HCT116 (cell line): ENCODE measurements around the gene CACNA1E. TPM values are rescaled to one million over a fixed set of nuclear protein-coding genes. Genes with fewer than 3 reads are reported as not detected.

Experiments used
- ATAC-seq: fragments of 200-7000 bp; cut with Tn5 transposase; 2 replicates; pipeline ENCODE4 v1.9.1; 2020; ENCODE audit warnings: mild to moderate bottlenecking, moderate library complexity
- BruUV-seq: library from RNA; stranded (reverse); fragments of 400-500 nt; replicated peaks from 2 replicates; lab custom pipeline; 2021; lab: Mats Ljungman, UMichigan
- CTCF ChIA-PET: fragments of 300-600 bp; sonication (Branson Sonifier 250); formaldehyde crosslinking; loops from one replicate; lab custom pipeline; 2021; ENCODE audit warnings: antibody characterized with exemption; lab: Charles Lee
- POLR2A ChIA-PET: fragments of 300-600, 350-600 bp; sonication (Branson Sonifier 250); formaldehyde crosslinking; loops from one replicate; lab custom pipeline; 2021; ENCODE audit warnings: antibody characterized with exemption; lab: Charles Lee
- RAD21 ChIA-PET, 2 experiments: fragments of 300-600 bp; sonication (Branson Sonifier 250); formaldehyde crosslinking; loops; one replicate each; lab custom pipeline; 2023; ENCODE audit warnings: low total read pairs in 2 of 2; ENCODE audit not compliant: uncharacterized antibody in 2 of 2, unreplicated experiment in 2 of 2, low non-redundant PET in 1 of 2; lab: Charles Lee
- DNase-seq: peaks from one replicate; pipeline ENCODE4 v3.0.0-alpha.2; 2010; ENCODE audit warnings: low read depth, low spot score
- H2AFZ ChIP-seq: fragments of 200-600 bp; shearing (Covaris generic), sonication (generic); 2 replicates; pipeline ENCODE4 v1.6.1; 2017; ENCODE audit warnings: low read depth, mixed run types, mixed read lengths, antibody characterized with exemption, low read length; ENCODE audit not compliant: poor library complexity, severe bottlenecking
- H3K27ac ChIP-seq: 2 replicates; pipeline ENCODE4 v1.5.1; 2012; ENCODE audit warnings: low read depth, low read length
- H3K27me3 ChIP-seq: fragments of 200-600 bp; sonication (generic); 2 replicates; pipeline ENCODE4 v1.6.1; 2016; ENCODE audit warnings: mixed run types, low read length, mixed read lengths; ENCODE audit not compliant: insufficient read depth
- H3K36me3 ChIP-seq, 2 experiments: fragments of 200-500 bp in 1 of 2; fragments of 200-600 bp in 1 of 2; sonication (Bioruptor generic) in 1 of 2; sonication (generic) in 1 of 2; 2 replicates each; pipeline versions ENCODE4 v1.5.1 to v1.6.1; 2014 to 2016; ENCODE audit warnings: low read length in 2 of 2, inconsistent platforms in 1 of 2, mixed read lengths in 1 of 2, mixed run types in 1 of 2; ENCODE audit not compliant: insufficient read depth in 2 of 2, control insufficient read depth in 1 of 2
- H3K4me1 ChIP-seq, 2 experiments: fragments of 200-600 bp in 1 of 2; sonication (generic) in 1 of 2; 2 replicates each; pipeline versions ENCODE4 v1.5.1 to v1.6.1; 2012 to 2017; ENCODE audit warnings: low read length in 2 of 2, inconsistent platforms in 1 of 2, mild to moderate bottlenecking in 1 of 2, mixed read lengths in 1 of 2, mixed run types in 1 of 2, moderate library complexity in 1 of 2; ENCODE audit not compliant: insufficient read depth in 2 of 2, control insufficient read depth in 1 of 2
- H3K4me2 ChIP-seq: fragments of 200-600 bp; sonication (generic); 2 replicates; pipeline ENCODE4 v1.6.1; 2017; ENCODE audit warnings: mixed run types, low read length, mixed read lengths
- H3K4me3 ChIP-seq, 2 experiments: fragments of 200-600 bp in 1 of 2; sonication (generic) in 1 of 2; replicated peaks in 1 of 2; 2 replicates each; pipeline ENCODE4 v1.5.1; 2011 to 2016; ENCODE audit warnings: low read length in 2 of 2, control low read depth in 1 of 2, low read depth in 1 of 2, mild to moderate bottlenecking in 1 of 2, mixed read lengths in 1 of 2, mixed run types in 1 of 2
- H3K79me2 ChIP-seq: fragments of 200-600 bp; sonication (generic); 2 replicates; pipeline ENCODE4 v1.6.1; 2017; ENCODE audit warnings: mild to moderate bottlenecking, mixed run types, low read length, moderate library complexity, mixed read lengths; ENCODE audit not compliant: insufficient read depth
- H3K9ac ChIP-seq: fragments of 200-600 bp; sonication (generic); 2 replicates; pipeline ENCODE4 v1.6.1; 2016; ENCODE audit warnings: low read length, mixed read lengths
- H3K9me2 ChIP-seq: fragments of 200-600 bp; sonication (generic), shearing (Covaris generic); 2 replicates; pipeline ENCODE4 v1.6.1; 2017; ENCODE audit warnings: mixed run types, mild to moderate bottlenecking, moderate library complexity; ENCODE audit not compliant: insufficient read depth
- H3K9me3 ChIP-seq, 2 experiments: fragments of 200-500 bp in 1 of 2; fragments of 200-600 bp in 1 of 2; sonication (Bioruptor generic) in 1 of 2; sonication (generic) in 1 of 2; 2 replicates each; pipeline ENCODE4 v1.6.1; 2014 to 2017; ENCODE audit warnings: low read length in 2 of 2, mixed read lengths in 2 of 2, inconsistent platforms in 1 of 2, low read depth in 1 of 2, mild to moderate bottlenecking in 1 of 2, mixed run types in 1 of 2, moderate library complexity in 1 of 2; ENCODE audit not compliant: control insufficient read depth in 1 of 2, insufficient read depth in 1 of 2
- H4K20me1 ChIP-seq: fragments of 200-600 bp; sonication (generic), shearing (Covaris generic); 2 replicates; pipeline ENCODE4 v1.6.1; 2017; ENCODE audit warnings: mixed run types, mild to moderate bottlenecking, moderate library complexity; ENCODE audit not compliant: insufficient read depth
- ATF3 ChIP-seq: IDR thresholded peaks from 2 replicates; pipeline ENCODE4 v1.6.1; 2012
- CBX3 ChIP-seq: IDR thresholded peaks from 2 replicates; pipeline ENCODE4 v1.6.1; 2012; ENCODE audit warnings: low read depth
- CEBPB ChIP-seq: IDR thresholded peaks from 2 replicates; pipeline ENCODE4 v1.6.1; 2012; ENCODE audit warnings: low read depth
- CTCF ChIP-seq, 3 experiments: fragments of 200-600 bp in 1 of 3; sonication (generic) in 1 of 3; IDR thresholded peaks in 2 of 3; conservative IDR thresholded peaks in 1 of 3; 2 replicates each; pipeline ENCODE4 v1.5.1; 2012 to 2017; ENCODE audit warnings: low read depth in 2 of 3, low read length in 2 of 3, antibody characterized with exemption in 1 of 3, borderline replicate concordance in 1 of 3, control low read depth in 1 of 3, mild to moderate bottlenecking in 1 of 3, mixed read lengths in 1 of 3, mixed run types in 1 of 3, moderate library complexity in 1 of 3; ENCODE audit not compliant: insufficient read depth in 1 of 3
- EGR1 ChIP-seq: IDR thresholded peaks from 2 replicates; pipeline ENCODE4 v1.6.1; 2012; ENCODE audit warnings: low read depth
- ELF1 ChIP-seq: IDR thresholded peaks from 2 replicates; pipeline ENCODE4 v1.6.1; 2012; ENCODE audit warnings: low read depth, borderline replicate concordance
- EZH2 ChIP-seq: fragments of 200-600 bp; sonication (generic); IDR thresholded peaks from 2 replicates; pipeline ENCODE4 v1.6.1; 2017; ENCODE audit warnings: antibody characterized with exemption, mixed run types
- EZH2phosphoT487 ChIP-seq: fragments of 200-600 bp; IDR thresholded peaks from 2 replicates; pipeline ENCODE4 v1.6.1; 2018; ENCODE audit warnings: antibody characterized with exemption, borderline replicate concordance
- FOSL1 ChIP-seq: IDR thresholded peaks from 2 replicates; pipeline ENCODE4 v1.6.1; 2012; ENCODE audit warnings: low read depth
- JUND ChIP-seq: IDR thresholded peaks from 2 replicates; pipeline ENCODE4 v1.6.1; 2012
- POLR2A ChIP-seq: IDR thresholded peaks from 2 replicates; pipeline ENCODE4 v1.7.0; 2011; ENCODE audit warnings: borderline replicate concordance; ENCODE audit not compliant: insufficient read depth, insufficient read length; ENCODE audit errors: extremely low read depth
- POLR2AphosphoS5 ChIP-seq: IDR thresholded peaks from 2 replicates; pipeline ENCODE4 v1.6.1; 2011; ENCODE audit warnings: mild to moderate bottlenecking, low read depth, low read length, moderate library complexity
- RAD21 ChIP-seq: IDR thresholded peaks from 2 replicates; pipeline ENCODE4 v1.6.1; 2012; ENCODE audit warnings: low read depth, mild to moderate bottlenecking
- SP1 ChIP-seq: IDR thresholded peaks from 2 replicates; pipeline ENCODE4 v1.6.1; 2012; ENCODE audit warnings: low read depth
- SRF ChIP-seq: IDR thresholded peaks from 2 replicates; pipeline ENCODE4 v1.6.1; 2012; ENCODE audit warnings: low read depth
- YY1 ChIP-seq: IDR thresholded peaks from 2 replicates; pipeline ENCODE4 v1.6.1; 2011; ENCODE audit warnings: low read length, low read depth, moderate library complexity, mild to moderate bottlenecking; ENCODE audit not compliant: insufficient replicate concordance; ENCODE audit errors: extremely low read depth
- ZBTB33 ChIP-seq: IDR thresholded peaks from 2 replicates; pipeline ENCODE4 v1.6.1; 2011; ENCODE audit warnings: mild to moderate bottlenecking, low read length, moderate library complexity; ENCODE audit not compliant: insufficient replicate concordance; ENCODE audit errors: extremely low read depth
- ZFX ChIP-seq: fragments of 450-650 bp; IDR thresholded peaks from 2 replicates; pipeline ENCODE4 v1.6.1; 2017
- ZNF274 ChIP-seq: fragments of 200-500 bp; sonication (Bioruptor generic); IDR thresholded peaks from 2 replicates; pipeline ENCODE4 v1.6.1; 2014; ENCODE audit warnings: mild to moderate bottlenecking, low read depth, low read length, inconsistent platforms
- intact Hi-C: fragments of 100-400 bp; cut with micrococcal nuclease; formaldehyde crosslinking; loops from 2 replicates; pipeline ENCODE4 v1.10.0; 2022
- total RNA-seq: library from RNA; stranded (reverse); gene quantifications from one replicate; pipeline ENCODE4 v1.2.1, GENCODE V29; 2021; ENCODE audit not compliant: unreplicated experiment

The CACNA1E gene
- total RNA-seq, 1 experiment from 2014 or later = 0.02 TPM

- no peak for TF ChIP-seq CTCF (IDR thresholded peaks at IDR 0.05 in 2 of 3, conservative IDR thresholded peaks at IDR 0.05 in 1 of 3; ENCODE audit: borderline replicate concordance in 1 of 3, insufficient read depth in 1 of 3, low read depth in 2 of 3, low read length in 2 of 3)
- TF ChIP-seq CEBPB = no peak
- TF ChIP-seq SRF = no peak
- no peak for TF ChIP-seq ZFX
These were observed 42.8 kb upstream of the CACNA1E start (continued) for GRCh38 chr1:181440510-181440909.

- ChIA-PET RAD21 (no interaction called here), POLR2A (no interaction called here), CTCF (no interaction called here)
- ATAC-seq (no peak), DNase-seq (no peak)
- no peaks in the 10 kb centered on the region for H3K36me3 ChIP-seq
- no peaks in the 10 kb centered on the region for H3K9me3 ChIP-seq
- H3K9me2 ChIP-seq = no peaks in the 10 kb centered on the region
- H3K79me2 ChIP-seq = no peaks in the 10 kb centered on the region
- no peak overlapping the region for H2AFZ ChIP-seq
- intact Hi-C loops = no loop called here
- no peak overlapping the region for H3K9ac ChIP-seq
- H4K20me1 ChIP-seq = no peaks in the 10 kb centered on the region
- no peak overlapping the region for H3K4me2 ChIP-seq
- no peak overlapping the region for H3K27ac ChIP-seq
- H3K4me3 ChIP-seq = no peak overlapping the region
- TF ChIP-seq RAD21 = no peak
- TF ChIP-seq POLR2A = no peak
- TF ChIP-seq SP1 = no peak
- no peak for TF ChIP-seq ZBTB33
- no peak for TF ChIP-seq SRF
- TF ChIP-seq POLR2AphosphoS5 = no peak
- TF ChIP-seq CBX3 = no peak
- TF ChIP-seq YY1 = no peak
- no peak for TF ChIP-seq ATF3
- no peak for TF ChIP-seq CEBPB
- TF ChIP-seq ZFX = no peak
- TF ChIP-seq EGR1 = no peak
- TF ChIP-seq ELF1 = no peak
- no peak for TF ChIP-seq EZH2phosphoT487
- TF ChIP-seq EZH2 = no peak
- no peak for TF ChIP-seq FOSL1
- no peak for TF ChIP-seq CTCF (IDR thresholded peaks at IDR 0.05 in 2 of 3, conservative IDR thresholded peaks at IDR 0.05 in 1 of 3; ENCODE audit: borderline replicate concordance in 1 of 3, insufficient read depth in 1 of 3, low read depth in 2 of 3, low read length in 2 of 3)
- no peak for TF ChIP-seq ZNF274
- TF ChIP-seq JUND = no peak
- no TSS peak for BruUV-seq
- H3K27me3 ChIP-seq = peaks cover 13% of the 10 kb centered on the region; the same call in 1 of the 2 replicates
- H3K4me1 ChIP-seq = no peaks in the 10 kb centered on the region
These were observed 41.2 kb upstream of the CACNA1E start for GRCh38 chr1:181442181-181442525.
